ENCODE results near the gene GLIS1.

Gene GLIS1

DNA sequence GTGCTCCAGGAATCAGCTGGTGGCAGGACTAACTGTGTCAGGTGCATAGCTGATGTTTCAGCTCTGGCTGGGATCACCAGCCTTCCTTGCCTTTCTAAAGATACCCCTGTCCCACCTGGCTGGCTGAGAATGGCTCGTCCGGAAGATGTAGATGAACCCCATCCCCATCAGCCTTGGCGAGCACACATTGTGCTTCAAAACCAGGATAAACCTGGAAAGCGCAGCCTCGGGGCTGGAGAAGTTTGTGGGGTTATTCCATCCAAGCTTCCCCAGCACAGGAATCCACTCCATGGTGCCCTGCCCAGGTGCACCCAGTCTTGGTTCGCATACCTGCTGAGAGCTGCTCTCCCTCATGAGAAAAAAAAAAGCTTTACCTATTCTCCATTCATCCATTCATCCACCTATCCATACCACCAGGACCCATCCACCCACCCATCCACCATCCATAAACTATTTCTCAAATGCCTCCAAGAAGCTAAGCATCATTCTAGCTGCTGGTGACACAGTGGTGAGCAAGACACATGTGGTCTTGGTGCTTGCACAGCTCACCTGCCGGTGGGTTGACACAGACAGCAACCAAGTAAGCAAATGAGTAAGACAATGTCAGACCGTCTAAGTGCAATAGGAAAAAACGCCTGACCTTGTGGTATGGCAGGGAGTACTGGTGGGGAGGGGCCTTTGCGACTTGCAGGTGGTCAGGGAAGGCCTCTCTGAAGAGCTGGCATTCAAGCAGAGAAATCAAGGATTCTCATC is 185.8 kb downstream of the GLIS1 start:
- TF ChIP-seq, protein P1, sequence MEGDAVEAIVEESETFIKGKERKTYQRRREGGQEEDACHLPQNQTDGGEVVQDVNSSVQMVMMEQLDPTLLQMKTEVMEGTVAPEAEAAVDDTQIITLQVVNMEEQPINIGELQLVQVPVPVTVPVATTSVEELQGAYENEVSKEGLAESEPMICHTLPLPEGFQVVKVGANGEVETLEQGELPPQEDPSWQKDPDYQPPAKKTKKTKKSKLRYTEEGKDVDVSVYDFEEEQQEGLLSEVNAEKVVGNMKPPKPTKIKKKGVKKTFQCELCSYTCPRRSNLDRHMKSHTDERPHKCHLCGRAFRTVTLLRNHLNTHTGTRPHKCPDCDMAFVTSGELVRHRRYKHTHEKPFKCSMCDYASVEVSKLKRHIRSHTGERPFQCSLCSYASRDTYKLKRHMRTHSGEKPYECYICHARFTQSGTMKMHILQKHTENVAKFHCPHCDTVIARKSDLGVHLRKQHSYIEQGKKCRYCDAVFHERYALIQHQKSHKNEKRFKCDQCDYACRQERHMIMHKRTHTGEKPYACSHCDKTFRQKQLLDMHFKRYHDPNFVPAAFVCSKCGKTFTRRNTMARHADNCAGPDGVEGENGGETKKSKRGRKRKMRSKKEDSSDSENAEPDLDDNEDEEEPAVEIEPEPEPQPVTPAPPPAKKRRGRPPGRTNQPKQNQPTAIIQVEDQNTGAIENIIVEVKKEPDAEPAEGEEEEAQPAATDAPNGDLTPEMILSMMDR (IDR thresholded peaks at IDR 0.05; ENCODE audit: low read depth, low read length) = no peak
- H3K4me3 ChIP-seq (ENCODE audit: low read depth, low read length) = no peak overlapping the region

DNA sequence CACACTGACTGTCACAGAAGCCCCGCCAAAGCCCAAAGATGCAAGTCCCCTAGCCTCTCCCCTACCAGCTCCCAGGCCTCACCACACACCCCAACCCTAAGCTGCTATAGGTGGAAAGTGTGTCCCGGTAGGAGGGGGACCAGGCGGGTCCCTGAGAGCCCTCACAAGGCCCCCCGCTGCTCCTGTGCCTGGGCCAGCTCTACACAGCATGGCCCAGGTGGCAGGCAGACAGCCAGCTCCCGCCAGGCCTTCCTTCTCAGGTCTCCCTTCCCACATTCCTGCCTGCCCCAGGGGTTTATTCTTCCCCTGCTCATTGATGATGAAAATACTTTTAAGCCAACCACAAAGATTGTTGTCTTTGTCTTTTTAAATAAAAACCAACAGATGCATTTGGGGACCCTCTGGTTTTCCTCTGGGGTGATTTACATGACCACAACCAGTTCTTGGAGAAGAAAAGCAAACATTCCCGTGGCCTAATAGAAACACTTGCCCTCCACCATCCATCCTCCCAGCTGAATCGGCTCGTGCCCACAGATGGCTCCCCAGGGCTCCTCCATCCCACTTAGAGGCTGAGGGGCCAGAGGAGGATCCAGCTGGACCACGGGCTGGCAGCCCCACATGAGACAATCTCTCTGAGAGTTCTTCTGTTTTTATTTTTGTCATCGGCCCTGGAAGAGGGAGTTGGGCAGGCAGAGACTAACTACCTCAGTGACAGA is 186.7 kb downstream of the GLIS1 start:
- TF ChIP-seq, protein P1 (IDR thresholded peaks at IDR 0.05; ENCODE audit: low read depth, low read length) = no peak
- no peak overlapping the region for H3K4me3 ChIP-seq (ENCODE audit: low read depth, low read length)

DNA sequence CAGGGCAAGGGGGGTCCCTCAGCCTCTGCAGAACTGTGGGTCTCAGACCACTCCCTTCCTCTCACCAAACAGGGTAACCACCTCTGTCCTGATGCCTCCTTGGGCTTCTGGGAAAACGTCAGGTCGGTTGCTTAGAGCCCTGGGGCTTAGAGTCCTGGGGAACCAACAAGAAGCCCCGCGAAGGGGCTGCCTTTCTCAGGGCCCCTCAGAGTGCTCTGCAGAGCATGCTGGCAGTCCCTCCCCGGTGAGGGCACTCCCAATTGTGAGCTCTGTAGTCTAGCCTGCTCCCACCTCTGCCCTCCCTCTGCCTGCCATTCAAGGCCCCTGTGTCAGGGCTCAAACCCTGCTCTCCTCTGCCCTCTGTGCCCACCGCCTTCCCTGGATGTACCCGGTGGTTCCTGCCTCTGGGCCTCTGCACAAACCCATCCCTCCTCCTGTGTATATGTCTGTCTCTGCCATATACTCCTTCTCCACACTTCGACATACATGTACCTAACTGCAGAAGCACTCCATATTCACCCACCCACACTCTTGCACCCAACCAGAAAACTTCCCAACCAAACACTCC is 187.5 kb downstream of the GLIS1 start:
- TF ChIP-seq, protein P1 (IDR thresholded peaks at IDR 0.05; ENCODE audit: low read depth, low read length) = no peak

DNA sequence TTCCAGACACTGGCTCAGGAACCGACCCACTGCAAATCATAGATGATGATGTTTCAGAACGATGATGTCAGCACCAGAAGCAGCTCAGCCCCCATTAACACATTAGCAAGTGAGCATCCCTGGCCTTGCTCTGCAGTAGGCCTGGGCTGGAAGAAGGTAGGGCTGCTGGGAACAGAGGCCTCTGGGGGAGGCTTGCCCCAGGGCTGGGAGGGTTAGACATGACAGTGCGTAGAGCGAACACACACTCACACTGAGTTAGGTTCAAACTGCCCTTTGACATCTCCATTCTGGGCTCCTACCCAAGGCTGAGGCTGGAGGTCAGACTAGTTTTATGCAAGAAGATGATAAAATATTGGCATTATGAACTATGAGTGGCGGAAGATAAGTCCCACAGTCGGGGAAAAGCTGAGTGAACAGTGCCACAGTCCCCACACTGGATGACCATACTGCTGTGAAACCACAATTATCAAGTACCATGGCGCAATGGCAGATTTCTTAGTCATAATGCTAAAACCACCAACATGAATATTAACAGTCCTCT is 188.7 kb downstream of the GLIS1 start:
- TF ChIP-seq, protein P1 (IDR thresholded peaks at IDR 0.05; ENCODE audit: low read depth, low read length) = no peak
- no peak overlapping the region for H3K4me3 ChIP-seq (ENCODE audit: low read depth, low read length)

More for the DNA sequence above, 187.5 kb downstream of the GLIS1 start:
- no peak overlapping the region for H3K4me3 ChIP-seq (ENCODE audit: low read depth, low read length)

DNA sequence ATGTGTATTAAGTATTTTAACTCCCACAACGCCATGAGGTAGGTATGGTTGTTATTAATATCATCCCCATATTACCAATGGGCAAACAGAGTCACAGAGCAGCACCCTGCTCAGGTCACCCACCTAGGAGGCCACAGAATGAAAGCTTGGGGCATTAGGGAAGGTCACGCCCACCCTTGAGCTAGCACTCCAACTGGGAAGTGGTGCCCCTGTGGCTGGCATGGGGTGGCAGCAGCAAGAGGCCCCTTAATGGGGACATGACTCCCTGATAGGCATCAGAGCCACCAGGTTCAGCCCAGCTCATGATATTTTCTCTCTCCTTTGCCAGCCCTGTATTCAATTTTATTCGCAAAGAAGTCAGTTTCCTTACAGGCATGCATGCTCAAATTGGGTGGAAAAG is 189.2 kb downstream of the GLIS1 start:
- TF ChIP-seq, protein P1 (IDR thresholded peaks at IDR 0.05; ENCODE audit: low read depth, low read length) = no peak
- H3K4me3 ChIP-seq (ENCODE audit: low read depth, low read length) = no peak overlapping the region

DNA sequence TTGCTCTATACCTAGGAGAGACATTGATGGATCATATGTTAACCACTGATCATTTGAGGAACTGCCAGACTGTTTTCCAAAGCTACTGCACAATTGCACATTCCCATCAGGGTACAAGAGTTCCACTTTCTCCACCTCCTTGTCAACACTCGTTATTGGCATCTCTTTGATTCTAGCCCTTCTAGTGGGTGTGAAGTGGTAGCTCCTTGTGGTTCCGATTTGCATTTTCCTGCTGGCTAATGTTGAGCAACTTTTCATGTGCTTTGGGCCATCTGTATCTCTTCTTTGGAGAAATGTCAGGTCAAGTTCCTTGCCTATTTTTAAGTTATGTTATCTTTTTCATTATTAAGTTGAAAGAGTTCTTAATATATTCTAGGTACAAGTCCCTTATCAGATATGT is 189.7 kb downstream of the GLIS1 start:
- TF ChIP-seq, protein P1 (IDR thresholded peaks at IDR 0.05; ENCODE audit: low read depth, low read length) = no peak
- H3K4me3 ChIP-seq (ENCODE audit: low read depth, low read length) = no peak overlapping the region

Measured in WI38 (cell line).